Measurements from ENCODE around the gene LRRC51.

GRCh38 chr11:72132646-72133045, 52.0 kb downstream of the LRRC51 start:
- TF ChIP-seq TAF1 (IDR thresholded peaks at IDR 0.05; ENCODE audit: low read depth) (no peak), EP300 (conservative IDR thresholded peaks at IDR 0.05; ENCODE audit: poor library complexity, severe bottlenecking) (no peak), CTCF (IDR thresholded peaks at IDR 0.05; ENCODE audit: poor library complexity, severe bottlenecking) (no peak), EZH2 (IDR thresholded peaks at IDR 0.05; ENCODE audit: borderline replicate concordance, insufficient read depth, low read length, poor library complexity, severe bottlenecking) (no peak), SMC3 (conservative IDR thresholded peaks at IDR 0.05; ENCODE audit: poor library complexity) (no peak), MXI1 (conservative IDR thresholded peaks at IDR 0.05; ENCODE audit: poor library complexity, severe bottlenecking) (no peak), REST (IDR thresholded peaks at IDR 0.05; ENCODE audit: borderline replicate concordance) (no peak)
